Breast epithelium (tissue), 3 donors: ENCODE measurements around the gene UBE2G1.

Experiments
- CTCF ChIP-seq, 3 donors: fragments of 450-650 bp; IDR thresholded peaks; one replicate each; pipeline ENCODE4 v1.5.1; 2016 to 2017; ENCODE audit warnings: antibody characterized with exemption in 3 of 3, mild to moderate bottlenecking in 3 of 3, moderate library complexity in 3 of 3
- POLR2A ChIP-seq: fragments of 450-650 bp; IDR thresholded peaks from one replicate; pipeline ENCODE4 v1.6.1; 2016; ENCODE audit warnings: antibody characterized with exemption, mild to moderate bottlenecking, moderate library complexity

GRCh38 chr17:4341616-4341977, 24.9 kb downstream of the UBE2G1 start:
- no peak for TF ChIP-seq POLR2A
- TF ChIP-seq CTCF (IDR thresholded peaks at IDR 0.05) = no peak
